ENCODE measurements around the gene C9orf152. TPM values are rescaled to one million over a fixed set of nuclear protein-coding genes. Genes with fewer than 3 reads are reported as not detected.
"Not testable (repeated sequence)": the region's sequence is repeated elsewhere in the genome, so short reads cannot be mapped to it uniquely, and the experiment has no call there.

Gene C9orf152
- polyA plus RNA-seq, 1 donor from 2014 or later: not detected

DNA sequence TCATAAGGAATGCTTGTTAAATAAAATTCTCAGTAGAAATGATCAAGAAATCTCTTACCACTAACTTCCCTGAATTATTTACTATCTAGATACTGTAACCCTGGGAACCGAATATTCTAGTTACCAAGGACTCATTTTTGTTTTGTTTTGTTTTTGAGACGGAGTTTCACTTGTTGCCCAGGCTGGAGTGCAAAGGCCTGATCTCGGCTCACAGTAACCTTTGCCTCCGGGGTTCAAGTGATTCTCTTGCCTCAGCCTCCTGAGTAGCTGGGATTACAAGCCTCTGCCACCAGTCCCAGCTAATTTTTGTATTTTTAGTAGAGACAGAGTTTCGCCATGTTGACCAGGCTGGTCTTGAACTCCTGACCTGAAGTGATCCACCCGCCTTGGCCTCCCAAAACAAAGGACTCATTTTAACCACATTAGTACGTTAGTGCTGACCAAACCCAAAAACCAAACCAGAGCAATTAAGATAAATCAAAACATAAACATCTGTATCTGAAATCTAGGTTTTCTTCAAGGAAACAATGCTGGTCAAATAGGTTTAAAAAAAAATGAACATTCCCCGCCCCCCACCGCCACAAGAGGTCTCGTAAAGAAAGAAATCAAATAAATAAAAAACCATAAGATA is 44.7 kb upstream of the C9orf152 start:
- Histone ChIP-seq H3K9me3 (ENCODE audit: low read length) (no peaks in the 10 kb centered on the region), H3K4me3 (ENCODE audit: low read length) (no peak overlapping the region), H3K9me2 (ENCODE audit: insufficient read depth, low read length) (no peaks in the 10 kb centered on the region), H3K4me2 (ENCODE audit: low read length) (no peak overlapping the region), H3K79me2 (replicated peaks; ENCODE audit: insufficient read depth, low read length) (peaks cover 32% of the 10 kb centered on the region), H3K9ac (ENCODE audit: low read length) (no peak overlapping the region), H3K27me3 (ENCODE audit: insufficient read depth, low read depth, low read length) (peaks cover 2% of the 10 kb centered on the region), H4K20me1 (ENCODE audit: insufficient read depth) (no peaks in the 10 kb centered on the region), H3K36me3 (ENCODE audit: insufficient read depth, low read length) (no peaks in the 10 kb centered on the region), H2AFZ (ENCODE audit: low read depth, low read length) (no peak overlapping the region), H3F3A (ENCODE audit: insufficient read depth, low read length, poor library complexity, severe bottlenecking) (no peaks in the 10 kb centered on the region), H3K27ac (ENCODE audit: low read length) (no peak overlapping the region)
- TF ChIP-seq TAF1 (IDR thresholded peaks at IDR 0.05; ENCODE audit: low read depth) (no peak), POLR2AphosphoS5 (IDR thresholded peaks at IDR 0.05) (no peak)

GRCh38 chr9:110251770-110252169 is 43.8 kb upstream of the C9orf152 start:
- H4K20me1 ChIP-seq (ENCODE audit: insufficient read depth); H3K27me3 ChIP-seq (ENCODE audit: insufficient read depth, low read depth, low read length); H2AFZ ChIP-seq (ENCODE audit: low read depth, low read length); H3K36me3 ChIP-seq (ENCODE audit: insufficient read depth, low read length); H3K4me3 ChIP-seq (ENCODE audit: low read length); H3K9ac ChIP-seq (ENCODE audit: low read length); H3K27ac ChIP-seq (ENCODE audit: low read length); H3K9me3 ChIP-seq (ENCODE audit: low read length); H3F3A ChIP-seq (ENCODE audit: insufficient read depth, low read length, poor library complexity, severe bottlenecking); H3K9me2 ChIP-seq (ENCODE audit: insufficient read depth, low read length); H3K4me2 ChIP-seq (ENCODE audit: low read length): not testable (repeated sequence)
- H3K79me2 ChIP-seq (replicated peaks; ENCODE audit: insufficient read depth, low read length): peaks cover 32% of the 10 kb centered on the region

DNA sequence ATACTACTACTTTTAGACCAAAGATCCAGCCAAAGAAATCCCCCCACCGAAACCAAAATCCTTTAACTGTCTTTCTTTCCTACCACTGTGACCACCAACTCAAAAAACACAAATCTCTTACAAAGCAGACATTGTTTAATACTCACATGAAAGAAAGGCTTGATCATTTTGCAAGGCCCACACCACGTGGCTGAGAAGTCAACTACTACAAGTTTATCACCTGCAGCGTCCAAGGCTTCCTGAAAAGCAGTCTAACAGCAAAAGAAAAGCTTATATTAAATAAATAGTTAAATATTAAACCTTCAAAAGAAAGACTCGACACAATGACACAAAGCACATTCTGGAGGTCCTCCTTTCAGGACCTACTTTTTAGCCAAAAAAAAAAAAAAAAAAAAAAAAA is 43.3 kb upstream of the C9orf152 start:
- no peak overlapping the region for H3K9ac ChIP-seq (ENCODE audit: low read length)
- H3K4me3 ChIP-seq (ENCODE audit: low read length): no peak overlapping the region
- no peak overlapping the region for H3K27ac ChIP-seq (ENCODE audit: low read length)
- H3K79me2 ChIP-seq (replicated peaks; ENCODE audit: insufficient read depth, low read length): peaks cover 32% of the 10 kb centered on the region
- H3K36me3 ChIP-seq (ENCODE audit: insufficient read depth, low read length): no peaks in the 10 kb centered on the region
- no peaks in the 10 kb centered on the region for H4K20me1 ChIP-seq (ENCODE audit: insufficient read depth)
- H3K9me3 ChIP-seq (ENCODE audit: low read length): no peaks in the 10 kb centered on the region
- no peak overlapping the region for H3K4me2 ChIP-seq (ENCODE audit: low read length)
- H3K27me3 ChIP-seq (ENCODE audit: insufficient read depth, low read depth, low read length): peaks cover 2% of the 10 kb centered on the region
- no peaks in the 10 kb centered on the region for H3K9me2 ChIP-seq (ENCODE audit: insufficient read depth, low read length)
- no peaks in the 10 kb centered on the region for H3F3A ChIP-seq (ENCODE audit: insufficient read depth, low read length, poor library complexity, severe bottlenecking)
- TF ChIP-seq, protein P1, sequence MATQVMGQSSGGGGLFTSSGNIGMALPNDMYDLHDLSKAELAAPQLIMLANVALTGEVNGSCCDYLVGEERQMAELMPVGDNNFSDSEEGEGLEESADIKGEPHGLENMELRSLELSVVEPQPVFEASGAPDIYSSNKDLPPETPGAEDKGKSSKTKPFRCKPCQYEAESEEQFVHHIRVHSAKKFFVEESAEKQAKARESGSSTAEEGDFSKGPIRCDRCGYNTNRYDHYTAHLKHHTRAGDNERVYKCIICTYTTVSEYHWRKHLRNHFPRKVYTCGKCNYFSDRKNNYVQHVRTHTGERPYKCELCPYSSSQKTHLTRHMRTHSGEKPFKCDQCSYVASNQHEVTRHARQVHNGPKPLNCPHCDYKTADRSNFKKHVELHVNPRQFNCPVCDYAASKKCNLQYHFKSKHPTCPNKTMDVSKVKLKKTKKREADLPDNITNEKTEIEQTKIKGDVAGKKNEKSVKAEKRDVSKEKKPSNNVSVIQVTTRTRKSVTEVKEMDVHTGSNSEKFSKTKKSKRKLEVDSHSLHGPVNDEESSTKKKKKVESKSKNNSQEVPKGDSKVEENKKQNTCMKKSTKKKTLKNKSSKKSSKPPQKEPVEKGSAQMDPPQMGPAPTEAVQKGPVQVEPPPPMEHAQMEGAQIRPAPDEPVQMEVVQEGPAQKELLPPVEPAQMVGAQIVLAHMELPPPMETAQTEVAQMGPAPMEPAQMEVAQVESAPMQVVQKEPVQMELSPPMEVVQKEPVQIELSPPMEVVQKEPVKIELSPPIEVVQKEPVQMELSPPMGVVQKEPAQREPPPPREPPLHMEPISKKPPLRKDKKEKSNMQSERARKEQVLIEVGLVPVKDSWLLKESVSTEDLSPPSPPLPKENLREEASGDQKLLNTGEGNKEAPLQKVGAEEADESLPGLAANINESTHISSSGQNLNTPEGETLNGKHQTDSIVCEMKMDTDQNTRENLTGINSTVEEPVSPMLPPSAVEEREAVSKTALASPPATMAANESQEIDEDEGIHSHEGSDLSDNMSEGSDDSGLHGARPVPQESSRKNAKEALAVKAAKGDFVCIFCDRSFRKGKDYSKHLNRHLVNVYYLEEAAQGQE (IDR thresholded peaks at IDR 0.05; ENCODE audit: borderline replicate concordance): no peak
- TF ChIP-seq SMC3 (conservative IDR thresholded peaks at IDR 0.05; ENCODE audit: poor library complexity) (no peak), CTCF (IDR thresholded peaks at IDR 0.05; ENCODE audit: poor library complexity, severe bottlenecking) (no peak), POLR2AphosphoS5 (IDR thresholded peaks at IDR 0.05) (no peak), TAF1 (IDR thresholded peaks at IDR 0.05; ENCODE audit: low read depth) (no peak), EZH2 (IDR thresholded peaks at IDR 0.05; ENCODE audit: borderline replicate concordance, insufficient read depth, low read length, poor library complexity, severe bottlenecking) (no peak), RAD21 (conservative IDR thresholded peaks at IDR 0.05) (no peak), MXI1 (conservative IDR thresholded peaks at IDR 0.05; ENCODE audit: poor library complexity, severe bottlenecking) (no peak), EP300 (conservative IDR thresholded peaks at IDR 0.05; ENCODE audit: poor library complexity, severe bottlenecking) (no peak)
- H2AFZ ChIP-seq (ENCODE audit: low read depth, low read length): no peak overlapping the region
